GM23338 (cell line): ENCODE measurements around the gene FZD2. TPM values are rescaled to one million over a fixed set of nuclear protein-coding genes. Genes with fewer than 3 reads are reported as not detected.

Experiments
- polyA plus RNA-seq: library from polyadenylated mRNA; unstranded; fragments of >200 nt; fragmentation: Nextera tagmentation; extraction: Ambion mirVana; gene quantifications from 2 replicates; pipeline ENCODE4 v1.2.1, GENCODE V29; 2016
- total RNA-seq: library from RNA; depleted of rRNA; stranded (reverse); fragments of >200 nt; shearing (Covaris generic); gene quantifications from 2 replicates; pipeline ENCODE4 v1.2.3, GENCODE V29; 2014; rRNA removed

Gene FZD2
- total and polyA plus RNA-seq, 2 experiments from 2014 or later = 6.2 to 7.6 TPM

Other genes with a start within 250 kb of the FZD2 start
- gene RUNDC3A, start 248.9 kb upstream of the FZD2 start, total RNA-seq = 4.0 and 5.5 TPM in 2 replicates
- gene RUNDC3A, start 248.9 kb upstream of the FZD2 start, polyA plus RNA-seq = 3.7 and 6.3 TPM in 2 replicates
- gene SLC25A39, start 232.7 kb upstream of the FZD2 start, total RNA-seq = 157 and 184 TPM in 2 replicates
- 202 and 215 TPM in 2 replicates for gene SLC25A39, start 232.7 kb upstream of the FZD2 start, polyA plus RNA-seq
- 193 and 216 TPM in 2 replicates for gene GRN, start 212.2 kb upstream of the FZD2 start, total RNA-seq
- gene GRN, start 212.2 kb upstream of the FZD2 start, polyA plus RNA-seq = 101 and 122 TPM in 2 replicates
- 26.6 and 35.4 TPM in 2 replicates for gene FAM171A2, start 193.6 kb upstream of the FZD2 start, total RNA-seq
- 3.9 and 4.1 TPM in 2 replicates for gene FAM171A2, start 193.6 kb upstream of the FZD2 start, polyA plus RNA-seq
- 9.6 and 13.3 TPM in 2 replicates for gene ITGA2B, start 167.8 kb upstream of the FZD2 start, total RNA-seq
- gene ITGA2B, start 167.8 kb upstream of the FZD2 start, polyA plus RNA-seq = 7.8 and 13.9 TPM in 2 replicates
- gene GPATCH8, start 54.1 kb upstream of the FZD2 start, total RNA-seq = 44.4 and 52.2 TPM in 2 replicates
- 59.7 and 76.5 TPM in 2 replicates for gene GPATCH8, start 54.1 kb upstream of the FZD2 start, polyA plus RNA-seq
- 17.2 and 23.8 TPM in 2 replicates for gene MEIOC, start 99.0 kb downstream of the FZD2 start, total RNA-seq
- gene MEIOC, start 99.0 kb downstream of the FZD2 start, polyA plus RNA-seq = 2.1 and 3.2 TPM in 2 replicates
- gene CCDC43, start 132.3 kb downstream of the FZD2 start, total RNA-seq = 29.8 and 35.2 TPM in 2 replicates
- 44.5 and 55.3 TPM in 2 replicates for gene CCDC43, start 132.3 kb downstream of the FZD2 start, polyA plus RNA-seq
- gene DBF4B, start 151.2 kb downstream of the FZD2 start, total RNA-seq = 13.0 and 16.4 TPM in 2 replicates
- gene DBF4B, start 151.2 kb downstream of the FZD2 start, polyA plus RNA-seq = 9.4 and 9.9 TPM in 2 replicates
- gene ADAM11, start 201.5 kb downstream of the FZD2 start, total RNA-seq = 4.4 and 4.7 TPM in 2 replicates
- 0.54 and 0.55 TPM in 2 replicates for gene ADAM11, start 201.5 kb downstream of the FZD2 start, polyA plus RNA-seq